ENCODE results near the gene USP7.

The USP7 gene

DNA sequence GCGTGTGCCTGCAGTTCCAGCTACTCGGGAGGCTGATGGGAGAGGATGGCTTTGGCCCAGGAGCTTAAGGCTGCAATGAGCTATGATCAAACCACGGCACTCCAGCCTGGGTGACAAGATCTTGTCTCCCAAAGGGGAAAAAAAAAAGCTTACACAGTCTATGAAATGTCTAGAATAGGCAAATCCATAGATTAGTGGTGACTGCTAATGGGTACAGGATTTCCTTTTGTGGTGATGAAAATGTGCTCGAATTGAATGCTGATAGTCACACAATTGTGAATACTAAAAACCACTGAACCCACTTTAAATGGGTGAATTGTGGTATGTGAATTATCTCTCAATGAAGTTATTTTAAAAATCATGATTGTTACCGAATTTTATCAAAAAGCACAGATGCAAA is 14.9 kb downstream of the USP7 start:
- H3K27me3 ChIP-seq (ENCODE audit: insufficient read depth, poor library complexity, severe bottlenecking): no peaks in the 10 kb centered on the region
- H3K27ac ChIP-seq (replicated peaks): no peak overlapping the region
- no peak overlapping the region for H3K4me3 ChIP-seq (replicated peaks; ENCODE audit: insufficient read depth, low read length)
- TF ChIP-seq CTCF (IDR thresholded peaks at IDR 0.05; ENCODE audit: insufficient read depth, low read length) (no peak), POLR2AphosphoS5 (IDR thresholded peaks at IDR 0.05; ENCODE audit: low read depth) (no peak), GABPA (IDR thresholded peaks at IDR 0.05; ENCODE audit: low read depth) (no peak), SPI1 (IDR thresholded peaks at IDR 0.05; ENCODE audit: borderline replicate concordance, low read depth) (no peak), REST (IDR thresholded peaks at IDR 0.05; ENCODE audit: insufficient replicate concordance, low read depth) (no peak)
- no peak for DNase-seq (ENCODE audit: low read depth in 1 of 2, low spot score in 1 of 2)

GRCh38 chr16:8948069-8948593 is 15.6 kb downstream of the USP7 start:
- TF ChIP-seq CTCF (IDR thresholded peaks at IDR 0.05; ENCODE audit: insufficient read depth, low read length): no peak
- no peak for TF ChIP-seq SPI1 (IDR thresholded peaks at IDR 0.05; ENCODE audit: borderline replicate concordance, low read depth)
- no peak for TF ChIP-seq REST (IDR thresholded peaks at IDR 0.05; ENCODE audit: insufficient replicate concordance, low read depth)
- no peak for TF ChIP-seq GABPA (IDR thresholded peaks at IDR 0.05; ENCODE audit: low read depth)
- TF ChIP-seq POLR2AphosphoS5 (IDR thresholded peaks at IDR 0.05; ENCODE audit: low read depth): no peak
- no peak for DNase-seq (ENCODE audit: low read depth in 1 of 2, low spot score in 1 of 2)
- H3K27ac ChIP-seq (replicated peaks): no peak overlapping the region
- H3K27me3 ChIP-seq (ENCODE audit: insufficient read depth, poor library complexity, severe bottlenecking): no peaks in the 10 kb centered on the region
- no peak overlapping the region for H3K4me3 ChIP-seq (replicated peaks; ENCODE audit: insufficient read depth, low read length)

GRCh38 chr16:8946544-8946943 is 17.2 kb downstream of the USP7 start:
- TF ChIP-seq GABPA (IDR thresholded peaks at IDR 0.05; ENCODE audit: low read depth) (no peak), SPI1 (IDR thresholded peaks at IDR 0.05; ENCODE audit: borderline replicate concordance, low read depth) (no peak), CTCF (IDR thresholded peaks at IDR 0.05; ENCODE audit: insufficient read depth, low read length) (no peak), REST (IDR thresholded peaks at IDR 0.05; ENCODE audit: insufficient replicate concordance, low read depth) (no peak), POLR2AphosphoS5 (IDR thresholded peaks at IDR 0.05; ENCODE audit: low read depth) (no peak)
- no peak overlapping the region for H3K4me3 ChIP-seq (replicated peaks; ENCODE audit: insufficient read depth, low read length)
- no peaks in the 10 kb centered on the region for H3K27me3 ChIP-seq (ENCODE audit: insufficient read depth, poor library complexity, severe bottlenecking)
- DNase-seq (ENCODE audit: low read depth in 1 of 2, low spot score in 1 of 2): no peak
- H3K27ac ChIP-seq (replicated peaks): no peak overlapping the region

All from HL-60 (cell line).